H4 (cell line): Measurements from ENCODE around the gene GTF2A1L. TPM values are rescaled to one million over a fixed set of nuclear protein-coding genes. Genes with fewer than 3 reads are reported as not detected.
A peak's percentile ranks its signal among the peaks of the same experiment; 100 is the strongest.
"Not testable (repeated sequence)": the region's sequence is repeated elsewhere in the genome, so short reads cannot be mapped to it uniquely, and the experiment has no call there.

Experiments
- DNase-seq: peaks from one replicate; pipeline ENCODE4 v3.0.0-alpha.2; 2015; ENCODE audit warnings: low spot score
- total RNA-seq: library from RNA; depleted of rRNA; stranded (reverse); fragments of >200 nt; shearing (Covaris generic); gene quantifications from 2 replicates; pipeline ENCODE4 v1.2.3, GENCODE V29; 2014

GTF2A1L gene
- total RNA-seq, 1 experiment from 2014 or later: 0.60 TPM

GRCh38 chr2:48699348-48699930 is 81.8 kb downstream of the GTF2A1L start:
- no peak for DNase-seq

- DNase-seq: not testable (repeated sequence)
These were observed 86.0 kb downstream of the GTF2A1L start for GRCh38 chr2:48703621-48704020.

- peak; percentile 69 for DNase-seq
These were observed 89.8 kb downstream of the GTF2A1L start for GRCh38 chr2:48707466-48707865.

GRCh38 chr2:48709096-48710034 is 91.7 kb downstream of the GTF2A1L start:
- DNase-seq: no peak

- DNase-seq: no peak
These were observed 93.7 kb downstream of the GTF2A1L start for GRCh38 chr2:48711343-48711742.

GRCh38 chr2:48712151-48712550 is 94.5 kb downstream of the GTF2A1L start:
- DNase-seq: no peak

- DNase-seq: no peak
These were observed 96.0 kb downstream of the GTF2A1L start for GRCh38 chr2:48713647-48714046.

- DNase-seq: peak; percentile 29
These were observed 96.6 kb downstream of the GTF2A1L start for GRCh38 chr2:48714245-48714644.

- DNase-seq: peak; percentile 54
These were observed 97.6 kb downstream of the GTF2A1L start for GRCh38 chr2:48715042-48715899.

GRCh38 chr2:48715956-48716355 is 98.3 kb downstream of the GTF2A1L start:
- no peak for DNase-seq

GRCh38 chr2:48717846-48718245 is 100.2 kb downstream of the GTF2A1L start:
- DNase-seq: no peak

- DNase-seq: no peak
These were observed 102.0 kb downstream of the GTF2A1L start for GRCh38 chr2:48719480-48720177.

- DNase-seq: no peak
These were observed 103.5 kb downstream of the GTF2A1L start for GRCh38 chr2:48721158-48721557.

GRCh38 chr2:48722391-48722790 is 104.7 kb downstream of the GTF2A1L start:
- DNase-seq: no peak

- DNase-seq: peak; percentile 11
These were observed 105.5 kb downstream of the GTF2A1L start for GRCh38 chr2:48723129-48723528.

GRCh38 chr2:48724278-48724677 is 106.6 kb downstream of the GTF2A1L start:
- DNase-seq: no peak

GRCh38 chr2:48725696-48726494 is 108.2 kb downstream of the GTF2A1L start:
- DNase-seq: no peak

- DNase-seq: no peak
These were observed 109.9 kb downstream of the GTF2A1L start for GRCh38 chr2:48727560-48727959.

GRCh38 chr2:48728295-48728694 is 110.6 kb downstream of the GTF2A1L start:
- DNase-seq: no peak

GRCh38 chr2:48728840-48729239 is 111.2 kb downstream of the GTF2A1L start:
- DNase-seq: no peak
